Right renal pelvis (tissue), 4 donors: ENCODE measurements around the gene PAX5. TPM values are rescaled to one million over a fixed set of nuclear protein-coding genes. Genes with fewer than 3 reads are reported as not detected.

Experiments
- DNase-seq, 4 donors: peaks; one replicate each; pipeline ENCODE4 v3.0.0-alpha.2; 2013; ENCODE audit warnings: low read depth in 4 of 4, low spot score in 3 of 4, missing footprints in 1 of 4
- polyA plus RNA-seq, 4 donors: library from polyadenylated mRNA; unstranded; fragments of 120-200 nt; gene quantifications; one replicate each; pipeline ENCODE4 v1.2.1, GENCODE V29; 2013; ENCODE audit not compliant: insufficient read length in 4 of 4

Gene PAX5
- polyA plus RNA-seq, 4 donors, result 0.08 to 0.19 (median 0.16) TPM

GRCh38 chr9:36905101-36906066 lies 128.7 kb downstream of the PAX5 start:
- DNase-seq, result no peak

- DNase-seq, result no peak
These were observed 130.3 kb downstream of the PAX5 start for GRCh38 chr9:36903541-36904435.

GRCh38 chr9:36902861-36903524 lies 131.1 kb downstream of the PAX5 start:
- DNase-seq, result no peak

GRCh38 chr9:36902080-36902716 lies 131.9 kb downstream of the PAX5 start:
- DNase-seq, result peak in 1 of 4 donors; percentile 22

- no peak for DNase-seq
These were observed 132.5 kb downstream of the PAX5 start for GRCh38 chr9:36901528-36901927.

GRCh38 chr9:36900856-36901220 lies 133.2 kb downstream of the PAX5 start:
- DNase-seq, result no peak

- no peak for DNase-seq
These were observed 133.8 kb downstream of the PAX5 start for GRCh38 chr9:36900136-36900855.

- no peak for DNase-seq
These were observed 134.7 kb downstream of the PAX5 start for GRCh38 chr9:36899406-36899805.

- no peak for DNase-seq
These were observed 135.5 kb downstream of the PAX5 start for GRCh38 chr9:36898431-36899020.

- no peak for DNase-seq
These were observed 136.6 kb downstream of the PAX5 start for GRCh38 chr9:36897478-36897877.

GRCh38 chr9:36897019-36897418 lies 137.0 kb downstream of the PAX5 start:
- DNase-seq, result no peak

- no peak for DNase-seq
These were observed 137.8 kb downstream of the PAX5 start for GRCh38 chr9:36896296-36896695.

GRCh38 chr9:36895744-36896260 lies 138.3 kb downstream of the PAX5 start:
- no peak for DNase-seq

GRCh38 chr9:36894695-36895310 lies 139.3 kb downstream of the PAX5 start:
- DNase-seq, result no peak

GRCh38 chr9:36893911-36894310 lies 140.2 kb downstream of the PAX5 start:
- no peak for DNase-seq

GRCh38 chr9:36893184-36893583 lies 140.9 kb downstream of the PAX5 start:
- no peak for DNase-seq

- DNase-seq, result no peak
These were observed 141.8 kb downstream of the PAX5 start for GRCh38 chr9:36892279-36892678.

GRCh38 chr9:36891341-36891811 lies 142.7 kb downstream of the PAX5 start:
- DNase-seq, result no peak

GRCh38 chr9:36889844-36890243 lies 144.2 kb downstream of the PAX5 start:
- DNase-seq, result no peak
